ENCODE measurements around the gene ATP5PF.
"Not testable (repeated sequence)": the region's sequence is repeated elsewhere in the genome, so short reads cannot be mapped to it uniquely, and the experiment has no call there.

Gene ATP5PF

GRCh38 chr21:25734904-25735645, at the start of gene ATP5PF, which contains the start of gene GABPA:
ATP5PF (minus strand) TSS chr21:25734904; CDS start chr21:25729794, 5,110 bp downstream.
GABPA (plus strand) TSS chr21:25734972; CDS start chr21:25741599, 6,627 bp downstream.
- Histone ChIP-seq H3K27ac (ENCODE audit: poor library complexity, severe bottlenecking) (peak within 1 kb of the TSS; percentile 90), H3K4me1 (ENCODE audit: insufficient read depth, poor library complexity, severe bottlenecking) (no peaks in the 10 kb centered on the region), H3K27me3 (ENCODE audit: insufficient read depth, poor library complexity, severe bottlenecking) (no peaks in the 10 kb centered on the region), H3K4me3 (ENCODE audit: severe bottlenecking) (peak within 1 kb of the TSS; percentile 96), H3K9me3 (ENCODE audit: severe bottlenecking) (no peaks in the 10 kb centered on the region), H3K36me3 (ENCODE audit: low read depth) (peaks cover 13% of the 10 kb centered on the region)
- ATAC-seq (ENCODE audit: low read depth): peak; percentile 93
- no peak for TF ChIP-seq CTCF (IDR thresholded peaks at IDR 0.05; ENCODE audit: poor library complexity, severe bottlenecking)
- DNase-seq (ENCODE audit: low spot score): peak; percentile 98

- H3K27me3 ChIP-seq (ENCODE audit: insufficient read depth, poor library complexity, severe bottlenecking); H3K4me1 ChIP-seq (ENCODE audit: insufficient read depth, poor library complexity, severe bottlenecking); ATAC-seq (ENCODE audit: low read depth); H3K27ac ChIP-seq (ENCODE audit: poor library complexity, severe bottlenecking); DNase-seq (ENCODE audit: low spot score); H3K9me3 ChIP-seq (ENCODE audit: severe bottlenecking); H3K36me3 ChIP-seq (ENCODE audit: low read depth); H3K4me3 ChIP-seq (ENCODE audit: severe bottlenecking): not testable (repeated sequence)
Measured at GRCh38 chr21:25778126-25778875, 43.6 kb upstream of the ATP5PF start.

GRCh38 chr21:25776440-25776839, 41.7 kb upstream of the ATP5PF start:
- Histone ChIP-seq H3K4me1 (ENCODE audit: insufficient read depth, poor library complexity, severe bottlenecking) (no peaks in the 10 kb centered on the region), H3K27me3 (ENCODE audit: insufficient read depth, poor library complexity, severe bottlenecking) (no peaks in the 10 kb centered on the region), H3K27ac (ENCODE audit: poor library complexity, severe bottlenecking) (no peak overlapping the region), H3K4me3 (ENCODE audit: severe bottlenecking) (no peak overlapping the region), H3K36me3 (ENCODE audit: low read depth) (no peaks in the 10 kb centered on the region; the same call in 1 of the 2 replicates), H3K9me3 (ENCODE audit: severe bottlenecking) (no peaks in the 10 kb centered on the region)
- DNase-seq (ENCODE audit: low spot score) (no peak), ATAC-seq (ENCODE audit: low read depth) (no peak)
- TF ChIP-seq CTCF (IDR thresholded peaks at IDR 0.05; ENCODE audit: poor library complexity, severe bottlenecking): no peak

- Histone ChIP-seq H3K27ac (ENCODE audit: poor library complexity, severe bottlenecking) (no peak overlapping the region), H3K27me3 (ENCODE audit: insufficient read depth, poor library complexity, severe bottlenecking) (no peaks in the 10 kb centered on the region)
Measured at GRCh38 chr21:25772686-25773085, 38.0 kb upstream of the ATP5PF start.

More at GRCh38 chr21:25772686-25773085, 38.0 kb upstream of the ATP5PF start:
- Histone ChIP-seq H3K9me3 (ENCODE audit: severe bottlenecking) (no peaks in the 10 kb centered on the region), H3K36me3 (ENCODE audit: low read depth) (peaks cover 12% of the 10 kb centered on the region), H3K4me1 (ENCODE audit: insufficient read depth, poor library complexity, severe bottlenecking) (no peaks in the 10 kb centered on the region), H3K4me3 (ENCODE audit: severe bottlenecking) (no peak overlapping the region)
- DNase-seq (ENCODE audit: low spot score) (no peak), ATAC-seq (ENCODE audit: low read depth) (no peak)
- TF ChIP-seq CTCF (IDR thresholded peaks at IDR 0.05; ENCODE audit: poor library complexity, severe bottlenecking): no peak

Measured in RWPE2 (cell line).